ENCODE data around the gene NPIPB2.

NPIPB2 gene

GRCh38 chr16:11915114-11915643 lies 26.7 kb downstream of the NPIPB2 start:
- Histone ChIP-seq H3K27me3 (ENCODE audit: insufficient read depth, low read length) (no peaks in the 10 kb centered on the region), H3K9me3 (ENCODE audit: insufficient read depth, low read depth, low read length) (no peaks in the 10 kb centered on the region), H3K4me3 (ENCODE audit: low read length) (peak overlapping the region; percentile 75), H3K27ac (ENCODE audit: low read depth, low read length) (peak overlapping the region; percentile 28; the same call in 1 of the 2 replicates), H3K9ac (ENCODE audit: low read depth, low read length) (peak overlapping the region; percentile 59), H3K4me1 (ENCODE audit: insufficient read depth, low read length) (peaks cover 22% of the 10 kb centered on the region), H3K36me3 (ENCODE audit: insufficient read depth, low read length) (no peaks in the 10 kb centered on the region)
- WGBS = under 1% methylated on average over 79 of the region's 79 CpGs

DNA sequence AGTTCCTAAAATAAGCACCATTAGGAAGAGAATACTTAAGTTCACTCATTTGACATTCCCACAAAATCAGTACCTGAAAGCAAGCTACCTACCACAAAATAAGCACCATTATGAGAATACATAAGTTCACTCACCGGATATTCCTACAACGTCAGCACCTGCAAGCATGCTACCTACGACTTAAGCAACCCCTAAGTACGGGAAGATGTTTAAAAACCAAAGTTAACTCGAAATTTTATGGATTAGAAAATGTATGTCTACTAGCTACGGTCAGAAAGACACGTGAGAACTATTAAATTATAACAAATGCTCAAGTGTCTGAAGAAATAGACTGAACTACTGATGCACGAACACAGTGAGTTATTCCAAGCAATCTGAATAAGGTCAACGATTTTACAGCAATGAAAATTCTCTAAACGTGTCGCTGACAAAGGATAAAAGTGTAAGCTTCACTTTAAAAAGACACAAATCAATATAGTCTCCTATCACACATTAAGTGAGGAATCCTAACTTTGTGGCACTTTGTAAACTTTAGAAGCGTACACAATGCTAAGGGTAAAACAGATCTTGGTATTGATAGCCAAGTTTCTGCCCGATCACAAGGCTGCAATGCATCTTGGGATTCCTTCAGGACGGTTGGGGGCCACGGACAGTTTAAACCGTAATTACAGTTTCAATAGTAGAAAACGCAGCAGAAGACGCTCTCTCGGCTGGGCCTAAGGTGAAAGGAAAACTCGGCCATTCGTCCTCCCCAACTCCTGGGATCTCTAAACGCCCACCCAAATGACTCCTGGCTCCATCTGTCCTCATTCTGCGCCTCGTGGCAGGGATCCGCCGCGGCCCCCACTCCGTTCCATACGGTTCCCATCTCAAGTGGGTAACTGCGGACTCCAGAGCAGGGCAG lies 27.4 kb downstream of the NPIPB2 start:
- WGBS = 9% methylated on average over 30 of the region's 30 CpGs
- no peaks in the 10 kb centered on the region for H3K9me3 ChIP-seq (ENCODE audit: insufficient read depth, low read depth, low read length)
- no peaks in the 10 kb centered on the region for H3K36me3 ChIP-seq (ENCODE audit: insufficient read depth, low read length)
- H3K4me3 ChIP-seq (ENCODE audit: low read length) = peak overlapping the region; percentile 75
- peak overlapping the region; percentile 59 for H3K9ac ChIP-seq (ENCODE audit: low read depth, low read length)
- H3K4me1 ChIP-seq (ENCODE audit: insufficient read depth, low read length) = peaks cover 22% of the 10 kb centered on the region
- H3K27me3 ChIP-seq (ENCODE audit: insufficient read depth, low read length) = no peaks in the 10 kb centered on the region
- no peak overlapping the region for H3K27ac ChIP-seq (ENCODE audit: low read depth, low read length)

- no peak overlapping the region for H3K27ac ChIP-seq (ENCODE audit: low read depth, low read length)
- H3K36me3 ChIP-seq (ENCODE audit: insufficient read depth, low read length) = no peaks in the 10 kb centered on the region
- H3K9ac ChIP-seq (ENCODE audit: low read depth, low read length) = peak overlapping the region; percentile 59; the same call in 1 of the 2 replicates
- peaks cover 22% of the 10 kb centered on the region for H3K4me1 ChIP-seq (ENCODE audit: insufficient read depth, low read length)
- H3K27me3 ChIP-seq (ENCODE audit: insufficient read depth, low read length) = no peaks in the 10 kb centered on the region
- WGBS = 71% methylated on average over 12 of the region's 12 CpGs
- peak overlapping the region; percentile 75 for H3K4me3 ChIP-seq (ENCODE audit: low read length)
- no peaks in the 10 kb centered on the region for H3K9me3 ChIP-seq (ENCODE audit: insufficient read depth, low read depth, low read length)
These were observed 28.3 kb downstream of the NPIPB2 start for GRCh38 chr16:11913425-11914079.

DNA sequence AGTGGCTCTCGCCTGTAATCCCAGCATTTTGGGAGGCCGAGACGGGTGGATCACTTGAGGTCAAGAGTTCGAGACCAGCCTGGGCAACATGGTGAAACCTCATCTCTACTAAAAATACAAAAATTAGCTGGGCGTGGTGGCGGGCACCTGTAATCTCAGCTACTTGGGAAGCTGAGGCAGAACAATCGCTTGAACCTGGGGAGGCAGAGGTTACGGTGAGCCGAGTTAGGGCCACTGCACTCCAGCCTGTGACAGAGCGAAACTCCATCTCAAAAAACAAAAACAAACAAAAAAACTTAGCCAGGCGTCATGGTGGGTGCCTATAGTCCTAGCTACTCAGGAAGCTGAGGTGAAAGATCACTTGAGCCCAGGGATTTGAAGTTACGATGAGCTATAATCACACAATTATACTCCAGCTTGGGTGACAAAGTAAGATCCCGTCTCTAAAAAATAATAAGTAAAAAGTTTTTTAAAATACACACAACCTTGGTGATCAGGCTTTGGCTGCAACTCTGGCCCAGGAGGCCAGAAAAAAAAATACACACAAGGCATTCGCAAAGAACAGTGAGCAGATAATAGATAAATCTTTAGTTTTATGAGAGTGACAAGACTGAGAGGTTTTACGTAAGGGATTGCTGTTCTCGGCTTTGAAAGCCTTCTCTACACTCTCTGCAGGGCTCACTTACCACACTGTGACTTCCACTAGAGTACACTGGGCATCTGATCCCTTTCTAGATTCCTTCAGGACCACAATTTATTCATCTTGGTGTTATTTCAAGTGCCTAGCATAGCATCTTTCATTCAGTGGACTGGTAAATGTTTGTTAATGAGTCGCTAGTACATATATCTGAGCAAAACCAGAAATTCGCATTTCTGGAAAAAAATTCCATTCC lies 31.9 kb downstream of the NPIPB2 start:
- Histone ChIP-seq H3K27ac (ENCODE audit: low read depth, low read length) (no peak overlapping the region), H3K36me3 (ENCODE audit: insufficient read depth, low read length) (peaks cover 19% of the 10 kb centered on the region; the same call in 1 of the 2 replicates), H3K27me3 (ENCODE audit: insufficient read depth, low read length) (no peaks in the 10 kb centered on the region), H3K4me1 (ENCODE audit: insufficient read depth, low read length) (peaks cover 14% of the 10 kb centered on the region; the same call in 1 of the 2 replicates), H3K9me3 (ENCODE audit: insufficient read depth, low read depth, low read length) (no peaks in the 10 kb centered on the region), H3K4me3 (ENCODE audit: low read length) (no peak overlapping the region), H3K9ac (ENCODE audit: low read depth, low read length) (no peak overlapping the region)
- 93% methylated on average over 17 of the region's 18 CpGs for WGBS

DNA sequence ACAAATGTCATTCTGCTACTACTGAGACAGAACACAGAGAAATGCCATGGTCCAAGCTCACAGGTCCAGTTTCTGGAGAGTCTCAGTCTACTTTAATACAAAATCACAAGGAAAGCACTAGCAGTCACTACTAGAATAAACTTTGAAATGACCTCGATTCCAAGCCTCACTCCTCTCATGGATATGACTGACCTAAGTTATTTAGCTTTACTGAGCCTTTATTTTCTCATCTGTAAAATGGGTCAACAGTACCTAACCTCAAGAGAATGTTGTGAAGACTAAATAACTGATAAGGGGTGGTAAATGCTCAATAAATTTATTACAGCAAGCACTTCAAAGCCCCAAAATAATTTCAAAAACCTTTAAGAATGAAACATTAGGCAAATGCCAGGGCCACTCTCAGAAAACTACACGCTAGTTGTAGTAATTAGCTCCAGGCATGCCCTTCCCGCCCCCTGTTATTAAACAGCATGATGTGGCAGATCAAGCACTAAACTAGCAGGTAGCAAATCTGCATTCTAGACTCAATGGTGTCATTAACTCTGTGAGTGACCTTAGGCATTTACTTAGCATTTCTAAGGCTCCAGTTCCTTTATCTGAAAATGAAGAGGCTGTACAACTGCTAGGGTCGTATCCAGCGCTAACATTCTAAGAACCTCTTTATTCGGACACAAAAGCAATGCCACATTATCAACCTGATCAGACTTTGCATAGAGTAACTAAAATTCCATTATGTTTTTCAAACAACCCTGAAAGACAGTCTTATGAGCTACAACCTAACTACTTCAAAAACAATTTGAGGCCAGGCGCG lies 34.5 kb downstream of the NPIPB2 start:
- Histone ChIP-seq H3K9me3 (ENCODE audit: insufficient read depth, low read depth, low read length) (no peaks in the 10 kb centered on the region), H3K4me1 (ENCODE audit: insufficient read depth, low read length) (no peaks in the 10 kb centered on the region), H3K4me3 (ENCODE audit: low read length) (no peak overlapping the region), H3K36me3 (ENCODE audit: insufficient read depth, low read length) (peaks cover 34% of the 10 kb centered on the region; the same call in 1 of the 2 replicates), H3K27ac (ENCODE audit: low read depth, low read length) (no peak overlapping the region), H3K27me3 (ENCODE audit: insufficient read depth, low read length) (no peaks in the 10 kb centered on the region), H3K9ac (ENCODE audit: low read depth, low read length) (no peak overlapping the region)
- WGBS = 94% methylated on average over 8 of the region's 8 CpGs

- Histone ChIP-seq H3K4me1 (ENCODE audit: insufficient read depth, low read length) (no peaks in the 10 kb centered on the region), H3K27me3 (ENCODE audit: insufficient read depth, low read length) (no peaks in the 10 kb centered on the region), H3K36me3 (ENCODE audit: insufficient read depth, low read length) (peaks cover 37% of the 10 kb centered on the region; the same call in 1 of the 2 replicates), H3K9me3 (ENCODE audit: insufficient read depth, low read depth, low read length) (no peaks in the 10 kb centered on the region), H3K27ac (ENCODE audit: low read depth, low read length) (no peak overlapping the region), H3K4me3 (ENCODE audit: low read length) (no peak overlapping the region), H3K9ac (ENCODE audit: low read depth, low read length) (no peak overlapping the region)
- 96% methylated on average over 6 of the region's 6 CpGs for WGBS
These were observed 37.9 kb downstream of the NPIPB2 start for GRCh38 chr16:11903906-11904305.

DNA sequence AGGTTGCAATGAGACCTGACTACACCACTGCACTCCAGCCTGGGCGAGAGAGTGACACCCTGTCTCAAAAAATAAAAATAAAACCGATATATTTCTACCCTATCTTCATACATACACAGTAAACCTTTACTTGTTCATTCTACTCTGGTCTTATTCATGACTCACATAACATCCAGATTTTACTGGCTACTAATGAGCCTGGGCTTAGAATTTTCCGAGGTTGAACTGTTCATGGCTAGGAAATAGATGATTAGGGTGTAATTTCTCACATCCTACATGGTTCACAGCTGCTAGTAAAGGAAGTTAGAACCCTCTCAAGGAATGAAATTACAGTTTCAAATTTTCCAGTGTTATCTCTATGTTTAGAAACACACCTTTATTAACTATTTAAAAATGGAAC lies 40.8 kb downstream of the NPIPB2 start:
- H3K9me3 ChIP-seq (ENCODE audit: insufficient read depth, low read depth, low read length) = no peaks in the 10 kb centered on the region
- H3K27me3 ChIP-seq (ENCODE audit: insufficient read depth, low read length) = no peaks in the 10 kb centered on the region
- H3K27ac ChIP-seq (ENCODE audit: low read depth, low read length) = no peak overlapping the region
- peaks cover 43% of the 10 kb centered on the region for H3K36me3 ChIP-seq (ENCODE audit: insufficient read depth, low read length)
- H3K9ac ChIP-seq (ENCODE audit: low read depth, low read length) = no peak overlapping the region
- H3K4me1 ChIP-seq (ENCODE audit: insufficient read depth, low read length) = no peaks in the 10 kb centered on the region
- WGBS = 98% methylated on average over 3 of the region's 3 CpGs
- no peak overlapping the region for H3K4me3 ChIP-seq (ENCODE audit: low read length)

GRCh38 chr16:11896486-11897176 lies 45.2 kb downstream of the NPIPB2 start:
- no peak overlapping the region for H3K27ac ChIP-seq (ENCODE audit: low read depth, low read length)

DNA sequence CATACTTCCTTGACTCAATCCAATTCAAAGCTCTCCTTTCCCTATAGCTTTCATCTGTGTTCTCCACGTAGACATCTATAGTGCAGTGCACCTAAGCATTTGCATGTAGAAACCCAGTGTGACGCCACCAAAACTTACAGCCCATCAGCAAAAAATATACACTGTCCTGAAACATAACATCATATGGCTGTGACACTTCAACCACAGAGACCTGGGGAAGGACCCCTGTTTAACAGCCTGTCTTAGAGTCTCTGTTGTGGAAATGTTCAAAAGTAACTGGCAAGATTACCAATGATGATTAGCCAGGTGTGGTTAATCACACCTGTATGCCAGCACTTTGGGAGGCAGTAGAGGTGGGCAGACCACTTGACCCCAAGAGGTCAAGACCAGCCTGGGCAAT lies 48.3 kb downstream of the NPIPB2 start:
- Histone ChIP-seq H3K9me3 (ENCODE audit: insufficient read depth, low read depth, low read length) (no peaks in the 10 kb centered on the region), H3K36me3 (ENCODE audit: insufficient read depth, low read length) (peaks cover 78% of the 10 kb centered on the region), H3K4me1 (ENCODE audit: insufficient read depth, low read length) (no peaks in the 10 kb centered on the region), H3K27ac (ENCODE audit: low read depth, low read length) (no peak overlapping the region), H3K4me3 (ENCODE audit: low read length) (no peak overlapping the region), H3K9ac (ENCODE audit: low read depth, low read length) (no peak overlapping the region), H3K27me3 (ENCODE audit: insufficient read depth, low read length) (no peaks in the 10 kb centered on the region)
- WGBS = 93% methylated on average over 2 of the region's 2 CpGs

More at GRCh38 chr16:11896486-11897176, 45.2 kb downstream of the NPIPB2 start:
- no peaks in the 10 kb centered on the region for H3K9me3 ChIP-seq (ENCODE audit: insufficient read depth, low read depth, low read length)
- 88% methylated on average over 3 of the region's 5 CpGs for WGBS
- H3K36me3 ChIP-seq (ENCODE audit: insufficient read depth, low read length) = peaks cover 61% of the 10 kb centered on the region
- H3K4me1 ChIP-seq (ENCODE audit: insufficient read depth, low read length) = no peaks in the 10 kb centered on the region
- no peak overlapping the region for H3K4me3 ChIP-seq (ENCODE audit: low read length)
- H3K27me3 ChIP-seq (ENCODE audit: insufficient read depth, low read length) = no peaks in the 10 kb centered on the region
- no peak overlapping the region for H3K9ac ChIP-seq (ENCODE audit: low read depth, low read length)
